GM23338 (cell line): ENCODE results near the gene SH3PXD2B. TPM values are rescaled to one million over a fixed set of nuclear protein-coding genes. Genes with fewer than 3 reads are reported as not detected.

ENCODE experiments used
- ATAC-seq: fragments of 200-7000 bp; cut with Tn5 transposase; 3 replicates; pipeline ENCODE4 v1.9.1; 2020
- DNase-seq: peaks from one replicate; pipeline ENCODE4 v3.0.0-alpha.2; 2015; ENCODE audit warnings: low spot score
- H2AFZ ChIP-seq: fragments of 200-600 bp; sonication (generic); 2 replicates; pipeline ENCODE4 v1.8.0; 2016; ENCODE audit warnings: antibody characterized with exemption, mild to moderate bottlenecking, moderate library complexity
- H3F3A ChIP-seq: fragments of 200-600 bp; sonication (generic); replicated peaks from 2 replicates; pipeline ENCODE4 v1.8.0; 2017; ENCODE audit warnings: antibody characterized with exemption, mixed run types, low read depth
- H3K27ac ChIP-seq: fragments of 200-600 bp; sonication (generic); 2 replicates; pipeline ENCODE4 v1.6.1; 2016; ENCODE audit warnings: low read depth
- H3K27me3 ChIP-seq: fragments of 200-600 bp; sonication (generic); 2 replicates; pipeline ENCODE4 v1.8.0; 2016; ENCODE audit warnings: mild to moderate bottlenecking, mixed run types, moderate library complexity; ENCODE audit not compliant: insufficient read depth
- H3K36me3 ChIP-seq: fragments of 200-600 bp; sonication (generic); 2 replicates; pipeline ENCODE4 v1.8.0; 2016; ENCODE audit warnings: mild to moderate bottlenecking; ENCODE audit not compliant: insufficient read depth
- H3K4me1 ChIP-seq: fragments of 200-600 bp; sonication (generic); 2 replicates; pipeline ENCODE4 v1.8.0; 2016; ENCODE audit warnings: mild to moderate bottlenecking, moderate library complexity; ENCODE audit not compliant: insufficient read depth
- H3K4me2 ChIP-seq: fragments of 200-600 bp; sonication (generic); 2 replicates; pipeline ENCODE4 v1.7.1; 2017; ENCODE audit warnings: mixed run types
- H3K4me3 ChIP-seq: fragments of 200-600 bp; sonication (generic); 2 replicates; pipeline ENCODE4 v1.6.1; 2016; ENCODE audit warnings: mixed run types
- H3K79me2 ChIP-seq: fragments of 200-600 bp; sonication (generic); replicated peaks from 2 replicates; pipeline ENCODE4 v1.8.0; 2017; ENCODE audit warnings: mild to moderate bottlenecking; ENCODE audit not compliant: insufficient read depth
- H3K9me2 ChIP-seq: fragments of 200-600 bp; sonication (generic); 2 replicates; pipeline ENCODE4 v1.8.0; 2017; ENCODE audit not compliant: insufficient read depth
- H4K20me1 ChIP-seq: fragments of 200-600 bp; sonication (generic); replicated peaks from 2 replicates; pipeline ENCODE4 v1.8.0; 2017; ENCODE audit warnings: mild to moderate bottlenecking; ENCODE audit not compliant: insufficient read depth
- H3K27ac Mint-ChIP-seq: 2 replicates; pipeline ENCODE4 v1.8.0; 2020; ENCODE audit warnings: inconsistent platforms, mild to moderate bottlenecking, moderate library complexity, mixed read lengths
- H3K27me3 Mint-ChIP-seq: 3 replicates; pipeline ENCODE4 v1.8.0; 2022; ENCODE audit warnings: low read depth, mild to moderate bottlenecking, moderate library complexity, mixed read lengths, inconsistent platforms; ENCODE audit not compliant: insufficient read depth, poor library complexity
- H3K36me3 Mint-ChIP-seq: 3 replicates; pipeline ENCODE4 v1.8.0; 2021; ENCODE audit warnings: low read depth, mild to moderate bottlenecking, inconsistent platforms, moderate library complexity, mixed read lengths
- H3K4me1 Mint-ChIP-seq: 3 replicates; pipeline ENCODE4 v1.8.0; 2020; ENCODE audit warnings: mild to moderate bottlenecking, inconsistent platforms, mixed read lengths
- H3K4me3 Mint-ChIP-seq: 3 replicates; pipeline ENCODE4 v1.8.0; 2021; ENCODE audit warnings: moderate library complexity, mild to moderate bottlenecking, inconsistent platforms, mixed read lengths
- H3K9me3 Mint-ChIP-seq: 3 replicates; pipeline ENCODE4 v1.8.0; 2020; ENCODE audit warnings: moderate library complexity, mild to moderate bottlenecking, inconsistent platforms, mixed read lengths
- CREB1 ChIP-seq: fragments of 250-450 bp; sonication (Bioruptor Pico); IDR thresholded peaks from 2 replicates; pipeline ENCODE4 v1.5.0; 2020; ENCODE audit warnings: low read depth, mild to moderate bottlenecking, moderate library complexity
- EZH2 ChIP-seq: fragments of 200-600 bp; sonication (generic); IDR thresholded peaks from one replicate; pipeline ENCODE4 v1.8.0; 2017; ENCODE audit warnings: antibody characterized with exemption, mild to moderate bottlenecking, low read depth; ENCODE audit not compliant: unreplicated experiment
- JUNB ChIP-seq: IDR thresholded peaks from one replicate; pipeline ENCODE4 v1.6.1; 2016; ENCODE audit warnings: antibody characterized with exemption; ENCODE audit not compliant: unreplicated experiment
- NANOG ChIP-seq: IDR thresholded peaks from 2 replicates; pipeline ENCODE4 v1.6.1; 2016; ENCODE audit warnings: antibody characterized with exemption, borderline replicate concordance
- POLR2AphosphoS5 ChIP-seq: IDR thresholded peaks from 2 replicates; pipeline ENCODE4 v1.6.1; 2016; ENCODE audit warnings: antibody characterized with exemption, low read depth
- STAT1 ChIP-seq: IDR thresholded peaks from one replicate; pipeline ENCODE4 v1.6.1; 2016; ENCODE audit warnings: antibody characterized with exemption; ENCODE audit not compliant: unreplicated experiment
- ZNF114 ChIP-seq: fragments of 250-450 bp; sonication (Bioruptor Pico); IDR thresholded peaks from 2 replicates; pipeline ENCODE4 v1.5.0; 2020; ENCODE audit warnings: mild to moderate bottlenecking, moderate library complexity
- polyA plus RNA-seq: library from polyadenylated mRNA; unstranded; fragments of >200 nt; fragmentation: Nextera tagmentation; extraction: Ambion mirVana; gene quantifications from 2 replicates; pipeline ENCODE4 v1.2.1, GENCODE V29; 2016
- total RNA-seq: library from RNA; depleted of rRNA; stranded (reverse); fragments of >200 nt; shearing (Covaris generic); gene quantifications from 2 replicates; pipeline ENCODE4 v1.2.3, GENCODE V29; 2014
- TF ChIP-seq, protein P1 (sequence below): IDR thresholded peaks from one replicate; pipeline ENCODE4 v1.6.1; 2018; ENCODE audit warnings: antibody characterized with exemption; ENCODE audit not compliant: unreplicated experiment
- TF ChIP-seq, protein P2 (sequence below): fragments of 250-450 bp; sonication (Bioruptor Pico); IDR thresholded peaks from 2 replicates; pipeline ENCODE4 v1.5.0; 2020; ENCODE audit warnings: mild to moderate bottlenecking, moderate library complexity
- TF ChIP-seq, protein P3 (sequence below): IDR thresholded peaks from 2 replicates; pipeline ENCODE4 v1.6.1; 2016; ENCODE audit warnings: antibody characterized with exemption

The SH3PXD2B gene
- total and polyA plus RNA-seq, 2 experiments from 2014 or later, result 40.2 to 52.5 TPM

DNA sequence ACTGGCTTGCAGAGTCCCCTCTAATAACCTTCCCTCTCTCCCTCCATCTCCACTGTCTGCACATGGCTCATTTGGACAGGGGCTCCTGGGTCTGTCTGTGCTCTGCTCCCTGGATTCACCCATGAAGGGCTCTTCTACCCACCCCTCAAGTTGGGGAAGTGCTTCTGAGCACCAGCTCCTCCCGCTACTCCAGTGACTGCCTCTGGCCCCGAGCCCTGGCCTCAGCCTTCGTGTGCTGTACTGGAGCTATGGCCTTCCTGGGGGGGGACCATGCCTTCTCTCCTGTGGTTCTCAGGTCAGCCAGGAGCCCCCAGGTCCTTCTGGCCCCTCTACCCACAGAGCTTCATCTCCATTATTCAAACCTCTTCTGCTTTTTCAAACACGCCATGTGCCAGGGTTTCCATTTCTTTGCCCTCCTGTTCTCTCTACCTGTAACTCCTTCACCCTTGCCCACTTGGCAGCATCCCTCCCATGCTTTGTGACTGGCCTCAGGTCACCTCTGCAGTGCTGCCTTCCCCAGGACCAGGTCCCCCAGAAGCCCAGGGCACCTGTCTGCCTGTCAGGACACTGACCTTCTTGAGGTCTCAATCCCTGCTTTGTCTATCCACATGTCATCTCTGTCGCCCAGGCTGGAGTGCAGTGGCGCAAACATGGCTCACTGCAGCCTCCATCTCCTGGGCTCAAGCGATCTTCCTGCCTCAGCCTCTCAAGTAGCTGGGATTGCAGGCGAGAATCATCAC lies 9.5 kb downstream of the SH3PXD2B start:
- Histone ChIP-seq H3K4me2 (no peak overlapping the region), H3K36me3 (no peaks in the 10 kb centered on the region), H3K27me3 (no peaks in the 10 kb centered on the region), H3K4me1 (peaks cover 13% of the 10 kb centered on the region), H3K4me3 (no peak overlapping the region), H2AFZ (no peak overlapping the region), H4K20me1 (peaks cover 77% of the 10 kb centered on the region), H3F3A (no peaks in the 10 kb centered on the region), H3K79me2 (peaks cover 90% of the 10 kb centered on the region), H3K27ac (no peak overlapping the region), H3K9me2 (no peaks in the 10 kb centered on the region)
- H3K9me3 Mint-ChIP-seq, result no peaks in the 10 kb centered on the region
- no peak overlapping the region for H3K4me3 Mint-ChIP-seq
- peaks cover 1% of the 10 kb centered on the region for H3K27me3 Mint-ChIP-seq
- DNase-seq (no peak), ATAC-seq (no peak)
- H3K36me3 Mint-ChIP-seq, result peaks cover 4% of the 10 kb centered on the region; the same call in 2 of the 3 replicates
- peaks cover 36% of the 10 kb centered on the region for H3K4me1 Mint-ChIP-seq
- H3K27ac Mint-ChIP-seq, result no peak overlapping the region; the same call in 1 of the 2 replicates
- TF ChIP-seq JUNB (no peak), POLR2AphosphoS5 (no peak), ZNF114 (no peak), NANOG (no peak), CREB1 (CRISPR knock-in tag) (no peak), EZH2 (no peak), STAT1 (no peak)
- TF ChIP-seq, protein P1, sequence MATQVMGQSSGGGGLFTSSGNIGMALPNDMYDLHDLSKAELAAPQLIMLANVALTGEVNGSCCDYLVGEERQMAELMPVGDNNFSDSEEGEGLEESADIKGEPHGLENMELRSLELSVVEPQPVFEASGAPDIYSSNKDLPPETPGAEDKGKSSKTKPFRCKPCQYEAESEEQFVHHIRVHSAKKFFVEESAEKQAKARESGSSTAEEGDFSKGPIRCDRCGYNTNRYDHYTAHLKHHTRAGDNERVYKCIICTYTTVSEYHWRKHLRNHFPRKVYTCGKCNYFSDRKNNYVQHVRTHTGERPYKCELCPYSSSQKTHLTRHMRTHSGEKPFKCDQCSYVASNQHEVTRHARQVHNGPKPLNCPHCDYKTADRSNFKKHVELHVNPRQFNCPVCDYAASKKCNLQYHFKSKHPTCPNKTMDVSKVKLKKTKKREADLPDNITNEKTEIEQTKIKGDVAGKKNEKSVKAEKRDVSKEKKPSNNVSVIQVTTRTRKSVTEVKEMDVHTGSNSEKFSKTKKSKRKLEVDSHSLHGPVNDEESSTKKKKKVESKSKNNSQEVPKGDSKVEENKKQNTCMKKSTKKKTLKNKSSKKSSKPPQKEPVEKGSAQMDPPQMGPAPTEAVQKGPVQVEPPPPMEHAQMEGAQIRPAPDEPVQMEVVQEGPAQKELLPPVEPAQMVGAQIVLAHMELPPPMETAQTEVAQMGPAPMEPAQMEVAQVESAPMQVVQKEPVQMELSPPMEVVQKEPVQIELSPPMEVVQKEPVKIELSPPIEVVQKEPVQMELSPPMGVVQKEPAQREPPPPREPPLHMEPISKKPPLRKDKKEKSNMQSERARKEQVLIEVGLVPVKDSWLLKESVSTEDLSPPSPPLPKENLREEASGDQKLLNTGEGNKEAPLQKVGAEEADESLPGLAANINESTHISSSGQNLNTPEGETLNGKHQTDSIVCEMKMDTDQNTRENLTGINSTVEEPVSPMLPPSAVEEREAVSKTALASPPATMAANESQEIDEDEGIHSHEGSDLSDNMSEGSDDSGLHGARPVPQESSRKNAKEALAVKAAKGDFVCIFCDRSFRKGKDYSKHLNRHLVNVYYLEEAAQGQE, result no peak
- TF ChIP-seq, protein P2, sequence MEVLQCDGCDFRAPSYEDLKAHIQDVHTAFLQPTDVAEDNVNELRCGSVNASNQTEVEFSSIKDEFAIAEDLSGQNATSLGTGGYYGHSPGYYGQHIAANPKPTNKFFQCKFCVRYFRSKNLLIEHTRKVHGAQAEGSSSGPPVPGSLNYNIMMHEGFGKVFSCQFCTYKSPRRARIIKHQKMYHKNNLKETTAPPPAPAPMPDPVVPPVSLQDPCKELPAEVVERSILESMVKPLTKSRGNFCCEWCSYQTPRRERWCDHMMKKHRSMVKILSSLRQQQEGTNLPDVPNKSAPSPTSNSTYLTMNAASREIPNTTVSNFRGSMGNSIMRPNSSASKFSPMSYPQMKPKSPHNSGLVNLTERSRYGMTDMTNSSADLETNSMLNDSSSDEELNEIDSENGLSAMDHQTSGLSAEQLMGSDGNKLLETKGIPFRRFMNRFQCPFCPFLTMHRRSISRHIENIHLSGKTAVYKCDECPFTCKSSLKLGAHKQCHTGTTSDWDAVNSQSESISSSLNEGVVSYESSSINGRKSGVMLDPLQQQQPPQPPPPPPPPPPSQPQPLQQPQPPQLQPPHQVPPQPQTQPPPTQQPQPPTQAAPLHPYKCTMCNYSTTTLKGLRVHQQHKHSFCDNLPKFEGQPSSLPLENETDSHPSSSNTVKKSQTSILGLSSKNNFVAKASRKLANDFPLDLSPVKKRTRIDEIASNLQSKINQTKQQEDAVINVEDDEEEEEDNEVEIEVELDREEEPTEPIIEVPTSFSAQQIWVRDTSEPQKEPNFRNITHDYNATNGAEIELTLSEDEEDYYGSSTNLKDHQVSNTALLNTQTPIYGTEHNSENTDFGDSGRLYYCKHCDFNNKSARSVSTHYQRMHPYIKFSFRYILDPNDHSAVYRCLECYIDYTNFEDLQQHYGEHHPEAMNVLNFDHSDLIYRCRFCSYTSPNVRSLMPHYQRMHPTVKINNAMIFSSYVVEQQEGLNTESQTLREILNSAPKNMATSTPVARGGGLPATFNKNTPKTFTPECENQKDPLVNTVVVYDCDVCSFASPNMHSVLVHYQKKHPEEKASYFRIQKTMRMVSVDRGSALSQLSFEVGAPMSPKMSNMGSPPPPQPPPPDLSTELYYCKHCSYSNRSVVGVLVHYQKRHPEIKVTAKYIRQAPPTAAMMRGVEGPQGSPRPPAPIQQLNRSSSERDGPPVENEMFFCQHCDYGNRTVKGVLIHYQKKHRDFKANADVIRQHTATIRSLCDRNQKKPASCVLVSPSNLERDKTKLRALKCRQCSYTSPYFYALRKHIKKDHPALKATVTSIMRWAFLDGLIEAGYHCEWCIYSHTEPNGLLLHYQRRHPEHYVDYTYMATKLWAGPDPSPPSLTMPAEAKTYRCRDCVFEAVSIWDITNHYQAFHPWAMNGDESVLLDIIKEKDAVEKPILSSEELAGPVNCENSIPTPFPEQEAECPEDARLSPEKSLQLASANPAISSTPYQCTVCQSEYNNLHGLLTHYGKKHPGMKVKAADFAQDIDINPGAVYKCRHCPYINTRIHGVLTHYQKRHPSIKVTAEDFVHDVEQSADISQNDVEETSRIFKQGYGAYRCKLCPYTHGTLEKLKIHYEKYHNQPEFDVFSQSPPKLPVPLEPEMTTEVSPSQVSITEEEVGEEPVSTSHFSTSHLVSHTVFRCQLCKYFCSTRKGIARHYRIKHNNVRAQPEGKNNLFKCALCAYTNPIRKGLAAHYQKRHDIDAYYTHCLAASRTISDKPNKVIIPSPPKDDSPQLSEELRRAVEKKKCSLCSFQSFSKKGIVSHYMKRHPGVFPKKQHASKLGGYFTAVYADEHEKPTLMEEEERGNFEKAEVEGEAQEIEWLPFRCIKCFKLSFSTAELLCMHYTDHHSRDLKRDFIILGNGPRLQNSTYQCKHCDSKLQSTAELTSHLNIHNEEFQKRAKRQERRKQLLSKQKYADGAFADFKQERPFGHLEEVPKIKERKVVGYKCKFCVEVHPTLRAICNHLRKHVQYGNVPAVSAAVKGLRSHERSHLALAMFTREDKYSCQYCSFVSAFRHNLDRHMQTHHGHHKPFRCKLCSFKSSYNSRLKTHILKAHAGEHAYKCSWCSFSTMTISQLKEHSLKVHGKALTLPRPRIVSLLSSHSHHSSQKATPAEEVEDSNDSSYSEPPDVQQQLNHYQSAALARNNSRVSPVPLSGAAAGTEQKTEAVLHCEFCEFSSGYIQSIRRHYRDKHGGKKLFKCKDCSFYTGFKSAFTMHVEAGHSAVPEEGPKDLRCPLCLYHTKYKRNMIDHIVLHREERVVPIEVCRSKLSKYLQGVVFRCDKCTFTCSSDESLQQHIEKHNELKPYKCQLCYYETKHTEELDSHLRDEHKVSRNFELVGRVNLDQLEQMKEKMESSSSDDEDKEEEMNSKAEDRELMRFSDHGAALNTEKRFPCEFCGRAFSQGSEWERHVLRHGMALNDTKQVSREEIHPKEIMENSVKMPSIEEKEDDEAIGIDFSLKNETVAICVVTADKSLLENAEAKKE (CRISPR knock-in tag), result no peak
- TF ChIP-seq, protein P3, sequence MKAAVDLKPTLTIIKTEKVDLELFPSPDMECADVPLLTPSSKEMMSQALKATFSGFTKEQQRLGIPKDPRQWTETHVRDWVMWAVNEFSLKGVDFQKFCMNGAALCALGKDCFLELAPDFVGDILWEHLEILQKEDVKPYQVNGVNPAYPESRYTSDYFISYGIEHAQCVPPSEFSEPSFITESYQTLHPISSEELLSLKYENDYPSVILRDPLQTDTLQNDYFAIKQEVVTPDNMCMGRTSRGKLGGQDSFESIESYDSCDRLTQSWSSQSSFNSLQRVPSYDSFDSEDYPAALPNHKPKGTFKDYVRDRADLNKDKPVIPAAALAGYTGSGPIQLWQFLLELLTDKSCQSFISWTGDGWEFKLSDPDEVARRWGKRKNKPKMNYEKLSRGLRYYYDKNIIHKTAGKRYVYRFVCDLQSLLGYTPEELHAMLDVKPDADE, result no peak
